NCI-H510A treated with DMSO at 0.1 percent for 48 hours (cell line): ENCODE measurements around the gene PIAS4.
A peak's percentile ranks its signal among the peaks of the same experiment; 100 is the strongest.

Source experiments
- DNase-seq: peaks from one replicate; lab custom pipeline; 2025; lab: John Stamatoyannopoulos, UW

Gene PIAS4

DNA sequence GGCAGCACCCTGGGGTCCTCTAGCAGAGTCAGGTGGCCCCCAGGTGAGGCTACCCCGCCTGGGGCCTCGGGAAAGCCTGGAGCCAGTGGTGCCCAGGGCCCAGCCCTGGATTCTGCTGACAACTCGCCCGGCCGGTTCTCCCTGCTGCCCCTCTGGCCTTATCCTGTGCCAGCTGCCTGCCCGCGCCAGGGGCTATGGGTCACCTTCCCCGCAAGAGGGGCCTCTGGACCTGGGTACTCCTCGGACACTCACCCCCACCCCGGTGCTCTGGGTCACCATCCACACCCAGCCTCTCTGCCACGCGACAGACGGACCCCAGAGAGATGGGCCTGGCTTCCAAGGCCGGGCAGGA, 35.2 kb downstream of the PIAS4 start:
- peak; percentile 33 for DNase-seq

DNA sequence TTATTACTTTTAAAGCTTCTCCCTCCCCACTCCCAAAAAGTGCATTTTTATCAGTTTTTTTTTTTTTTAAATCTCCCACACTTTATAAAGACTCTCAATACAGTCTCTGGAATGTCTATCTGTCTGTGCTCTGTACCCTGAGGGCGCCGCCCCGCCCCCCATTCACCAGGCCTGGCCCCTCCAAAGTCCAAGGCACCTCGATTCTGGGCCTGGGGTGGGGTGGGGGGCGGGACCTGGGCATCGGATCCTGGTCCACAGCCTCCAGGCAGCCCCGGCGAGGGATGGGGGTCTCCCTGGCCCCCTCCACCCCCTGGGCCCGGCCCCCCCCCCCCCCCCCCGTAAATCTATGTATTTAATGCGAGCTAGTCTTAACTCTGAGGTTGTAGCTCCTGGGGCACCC, 35.9 kb downstream of the PIAS4 start:
- no peak for DNase-seq

DNA sequence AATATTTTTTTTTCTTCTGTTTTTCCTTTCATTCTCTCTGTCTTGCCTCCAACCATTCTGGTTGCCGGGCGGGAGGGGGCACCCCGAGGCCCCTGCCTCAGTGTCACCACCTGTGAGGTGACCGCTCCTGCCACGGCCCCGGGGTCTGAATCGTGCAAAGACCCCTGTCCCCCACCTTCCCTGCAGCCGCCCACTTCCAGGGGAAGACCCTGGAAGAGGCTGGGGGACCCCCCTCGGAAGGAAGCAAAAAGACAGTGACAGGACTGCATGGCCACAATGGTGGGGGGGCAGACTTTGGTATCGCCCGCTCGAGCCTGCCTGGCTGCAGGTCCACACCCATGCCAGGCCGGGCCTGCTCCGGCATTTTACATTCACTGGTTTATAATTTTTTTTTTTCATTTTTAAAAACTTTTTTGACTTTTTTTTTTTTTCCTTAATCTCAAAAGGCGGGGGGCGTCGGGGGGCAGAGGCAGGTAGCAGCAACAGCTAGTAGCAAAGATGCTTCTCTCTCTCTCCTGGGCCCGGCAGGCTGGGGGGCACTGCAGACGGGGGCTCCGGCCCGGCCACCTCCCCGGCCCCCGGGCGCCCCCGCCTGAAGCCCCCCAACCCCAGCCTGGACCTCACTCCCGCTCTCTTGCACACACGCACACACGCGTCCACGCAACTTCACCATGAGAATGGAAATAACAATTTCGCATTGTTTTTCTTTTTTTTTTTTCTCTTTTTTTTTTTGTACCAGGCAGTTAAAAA, 36.6 kb downstream of the PIAS4 start:
- no peak for DNase-seq

DNA sequence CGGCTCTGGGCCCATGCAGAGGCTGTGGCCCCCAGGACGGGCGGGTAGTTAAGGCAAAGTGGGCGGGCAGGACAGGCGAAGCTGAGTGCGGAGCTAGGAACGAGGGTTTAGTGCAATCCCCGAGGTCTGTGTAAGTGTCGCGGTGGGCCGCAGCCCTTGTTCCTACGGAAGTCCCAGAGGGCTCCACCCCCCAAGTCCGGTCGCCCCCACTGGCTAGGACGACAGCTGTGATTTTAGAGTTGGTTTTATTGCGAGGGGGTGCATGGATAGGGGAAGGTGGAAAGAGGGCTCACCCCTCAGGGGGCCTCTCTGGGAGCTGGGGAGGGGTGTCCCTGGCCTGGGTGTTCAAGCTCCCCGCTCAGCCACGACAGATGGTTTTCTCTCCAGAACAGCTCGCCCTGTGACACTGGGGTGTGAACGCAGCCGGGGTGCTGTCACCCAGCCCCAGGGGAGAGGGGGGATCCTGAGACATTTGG, 37.5 kb downstream of the PIAS4 start:
- no peak for DNase-seq

DNA sequence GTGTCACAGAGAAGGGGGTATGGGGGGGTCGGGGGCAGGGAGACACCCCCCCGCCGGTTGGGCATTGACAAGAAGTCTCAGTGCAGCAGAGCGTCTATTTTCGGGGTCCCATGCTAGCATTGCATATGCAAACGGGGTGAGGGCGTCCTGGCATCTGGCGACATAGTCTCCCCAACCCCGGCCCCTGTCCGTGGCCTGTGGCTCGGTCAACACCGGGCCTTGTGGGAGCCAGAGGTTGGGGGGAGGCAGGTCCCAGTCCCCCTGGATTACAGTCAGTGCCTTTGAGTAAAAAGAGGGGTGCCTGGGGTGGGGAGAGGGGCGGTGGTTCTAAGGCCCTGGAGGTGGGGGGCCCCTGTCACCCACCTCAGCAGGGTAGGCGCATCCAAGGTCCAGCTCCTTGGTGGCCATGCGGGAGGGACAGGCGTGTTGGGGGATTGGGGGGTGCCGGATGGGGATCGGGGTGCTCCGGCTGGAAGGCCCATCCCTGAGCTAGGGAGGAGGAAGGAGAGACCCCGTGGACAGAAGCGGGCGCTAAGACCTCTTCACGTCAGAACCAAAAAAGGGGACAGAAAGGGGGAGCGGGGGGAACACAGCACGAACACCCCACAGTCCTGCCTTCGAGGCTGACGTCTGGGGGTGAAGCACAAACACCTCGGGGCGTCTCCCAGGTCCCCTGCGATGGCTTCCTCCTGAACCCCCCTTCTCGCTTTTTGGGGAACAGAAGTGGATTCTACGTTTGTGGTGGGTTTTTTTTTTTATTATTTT, 38.2 kb downstream of the PIAS4 start:
- no peak for DNase-seq

DNA sequence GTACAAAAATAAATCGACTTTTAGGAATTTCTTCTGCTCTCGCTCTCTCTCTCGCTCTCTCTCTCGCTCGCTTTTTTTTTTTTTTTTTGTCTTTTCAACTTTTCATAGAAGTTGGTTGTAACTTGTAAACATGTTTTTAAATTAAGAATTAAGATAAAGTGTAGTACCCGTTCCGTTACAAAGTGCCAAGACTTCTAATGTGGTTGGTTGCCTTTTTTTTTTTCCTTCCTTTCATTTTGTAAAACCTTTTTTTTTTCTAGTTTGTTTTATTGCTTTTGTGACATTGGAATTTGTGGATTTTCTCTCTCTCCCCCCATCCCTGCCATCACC, 38.8 kb downstream of the PIAS4 start:
- DNase-seq, result no peak

DNA sequence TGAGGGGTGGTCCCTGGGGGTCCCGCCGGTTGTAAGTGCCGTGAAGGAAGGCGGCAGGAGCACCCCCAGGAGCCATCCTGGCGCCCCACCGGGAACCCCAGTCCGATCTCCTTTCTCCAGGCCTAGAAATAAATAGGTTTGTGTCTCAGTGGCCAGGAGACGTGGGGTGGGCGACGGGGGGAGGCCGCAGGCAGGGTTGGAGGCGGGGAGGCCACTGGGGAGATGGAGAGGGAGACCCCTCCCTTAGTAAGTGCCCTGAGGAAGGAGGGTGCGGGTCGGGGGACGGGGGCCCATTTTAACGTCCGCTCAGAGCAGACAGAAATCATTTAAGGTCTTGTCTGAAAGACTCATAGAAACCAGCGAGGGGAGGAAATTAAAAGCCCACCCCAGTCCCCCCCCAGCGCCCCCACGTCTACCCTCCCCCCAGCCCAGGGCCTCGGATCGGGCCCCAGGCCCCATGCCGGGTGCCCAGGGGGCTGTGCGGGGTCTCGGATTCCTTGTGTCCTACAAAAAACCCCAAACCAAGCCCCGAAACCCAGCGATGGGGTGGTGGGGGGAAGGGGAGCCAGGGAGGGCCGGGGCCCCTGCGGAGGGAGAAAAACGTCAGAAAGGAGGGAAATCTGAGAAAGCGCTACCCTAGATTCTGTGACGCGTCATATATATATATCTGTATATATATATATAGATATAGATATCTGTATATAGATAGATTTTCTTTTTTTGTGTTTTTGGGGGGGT, 39.6 kb downstream of the PIAS4 start:
- DNase-seq, result no peak

DNA sequence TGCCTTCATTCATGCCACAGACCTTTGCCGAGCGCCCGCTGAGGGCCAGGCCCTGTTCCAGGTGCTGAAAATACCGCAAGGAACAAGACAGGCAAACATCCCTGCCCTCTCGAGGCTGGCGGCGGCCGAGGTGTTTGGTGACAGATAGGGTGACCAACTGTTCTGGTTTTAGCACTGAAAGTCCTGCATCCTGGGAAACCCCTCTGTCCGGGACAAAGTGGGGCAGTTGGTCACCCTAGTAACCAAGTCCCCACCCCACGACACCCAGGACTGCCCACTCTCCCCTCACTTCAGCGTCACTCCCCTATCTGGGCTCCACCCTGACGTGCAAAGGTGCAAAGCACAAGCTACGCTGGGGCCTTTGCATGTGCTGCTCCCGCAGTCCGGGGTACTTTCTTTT, 41.9 kb downstream of the PIAS4 start:
- DNase-seq, result no peak

DNA sequence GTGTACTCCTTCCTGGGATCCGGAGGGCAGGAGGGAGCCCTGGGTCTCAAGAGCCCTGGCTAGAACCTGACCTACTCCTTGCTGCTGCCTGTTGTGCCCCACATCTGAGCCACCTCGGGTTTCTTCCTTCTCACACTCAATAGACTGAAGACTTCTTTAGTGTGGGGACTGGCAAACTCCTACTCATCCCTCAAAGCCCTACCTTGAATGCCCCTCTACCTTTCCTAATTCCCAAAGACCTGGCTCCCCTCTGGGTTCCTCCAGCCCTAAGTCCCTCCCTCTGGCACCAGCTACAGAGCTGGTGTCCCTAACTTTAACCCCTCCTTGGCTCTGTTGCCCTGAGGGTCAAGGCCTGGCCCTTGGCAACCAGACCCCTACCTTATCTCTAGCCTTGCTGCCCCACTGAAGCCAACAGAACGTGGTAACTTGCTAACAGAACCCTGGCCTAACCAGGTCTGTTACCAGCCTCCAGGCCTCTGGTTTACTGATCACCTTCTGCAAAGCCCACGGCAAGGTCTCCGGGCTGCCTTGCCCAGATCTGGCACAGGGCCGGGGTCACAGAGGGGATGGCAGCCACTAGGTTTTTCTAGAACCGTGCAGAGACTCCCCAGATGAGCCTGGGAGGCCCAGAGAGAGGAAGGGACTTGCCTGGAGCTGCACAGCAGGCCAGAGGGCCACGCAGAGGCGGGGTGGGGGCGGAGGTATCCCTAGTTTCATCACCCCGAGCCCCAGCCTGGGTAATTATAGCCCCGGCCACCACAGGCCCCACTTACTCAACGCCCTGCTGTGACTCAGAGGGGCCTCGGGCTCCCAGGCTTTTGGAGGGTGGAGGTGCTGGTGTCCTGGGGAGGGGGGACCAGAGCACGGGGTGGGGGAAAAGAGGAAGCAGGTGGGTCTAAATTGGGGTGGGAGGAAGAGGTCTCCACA, 43.9 kb downstream of the PIAS4 start:
- DNase-seq, result no peak

DNA sequence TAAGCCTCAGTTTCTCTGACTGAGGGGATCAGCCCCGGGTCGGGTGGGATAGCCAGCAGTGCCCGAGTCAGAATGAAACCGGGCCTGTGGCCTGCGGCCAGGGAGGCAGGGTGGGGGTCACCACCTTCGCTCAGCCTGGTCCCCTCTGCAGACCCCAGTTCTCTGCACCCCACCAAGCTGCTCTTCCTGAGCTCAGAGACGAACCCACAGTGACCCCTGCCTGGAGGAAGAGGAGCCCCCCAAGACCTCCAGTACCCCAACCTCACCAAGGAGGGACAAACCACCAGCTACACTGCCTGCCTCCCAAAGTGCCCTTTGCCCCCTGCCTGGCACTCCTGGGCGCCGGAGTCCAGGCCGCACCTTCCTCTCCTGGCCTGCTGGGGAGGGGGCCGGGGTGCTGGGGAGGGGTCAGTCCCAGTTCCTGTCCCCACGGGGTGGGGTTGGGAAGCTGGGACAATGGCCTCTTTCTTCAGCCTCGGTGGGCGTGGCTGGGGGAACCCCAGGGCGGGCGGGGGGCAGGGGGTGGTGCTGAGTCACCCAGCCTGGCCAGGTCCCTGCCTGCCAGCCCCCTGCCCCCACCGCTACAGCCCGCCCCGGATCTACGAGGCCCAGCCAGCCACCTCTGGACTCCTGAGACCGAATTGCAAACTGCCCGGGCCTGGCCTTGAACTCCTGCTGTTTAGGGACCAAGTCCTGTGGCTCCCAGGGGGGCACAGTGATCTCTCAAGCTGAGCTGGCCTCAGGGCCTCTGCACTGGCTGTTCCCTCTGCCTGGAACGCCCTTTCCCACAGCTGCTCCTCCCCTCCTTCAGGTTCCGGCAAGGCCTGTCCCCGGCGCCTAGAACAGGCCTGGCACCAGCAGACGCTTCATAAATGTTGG, 44.8 kb downstream of the PIAS4 start:
- DNase-seq, result no peak

DNA sequence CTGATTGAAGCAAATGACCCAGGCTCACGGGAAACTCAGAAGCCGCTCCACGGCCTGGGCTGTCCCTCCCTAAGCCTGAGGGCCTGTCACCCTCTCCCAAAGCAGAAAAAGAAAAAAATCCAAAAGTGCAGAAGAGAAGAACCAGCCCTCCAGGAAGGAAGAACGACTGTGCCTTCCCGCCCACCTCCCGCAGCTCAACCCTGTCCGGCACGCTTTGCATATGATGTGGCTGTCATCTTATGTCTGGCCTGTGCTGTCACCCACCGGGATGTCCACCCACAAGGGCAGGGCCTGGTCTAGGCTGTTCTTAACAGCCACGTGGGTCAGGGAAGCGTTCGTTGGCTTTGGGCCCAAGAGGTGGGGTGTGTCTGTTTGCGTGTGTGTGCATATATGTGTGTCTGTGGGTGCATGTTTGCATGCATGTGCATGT, 45.5 kb downstream of the PIAS4 start:
- DNase-seq, result no peak

DNA sequence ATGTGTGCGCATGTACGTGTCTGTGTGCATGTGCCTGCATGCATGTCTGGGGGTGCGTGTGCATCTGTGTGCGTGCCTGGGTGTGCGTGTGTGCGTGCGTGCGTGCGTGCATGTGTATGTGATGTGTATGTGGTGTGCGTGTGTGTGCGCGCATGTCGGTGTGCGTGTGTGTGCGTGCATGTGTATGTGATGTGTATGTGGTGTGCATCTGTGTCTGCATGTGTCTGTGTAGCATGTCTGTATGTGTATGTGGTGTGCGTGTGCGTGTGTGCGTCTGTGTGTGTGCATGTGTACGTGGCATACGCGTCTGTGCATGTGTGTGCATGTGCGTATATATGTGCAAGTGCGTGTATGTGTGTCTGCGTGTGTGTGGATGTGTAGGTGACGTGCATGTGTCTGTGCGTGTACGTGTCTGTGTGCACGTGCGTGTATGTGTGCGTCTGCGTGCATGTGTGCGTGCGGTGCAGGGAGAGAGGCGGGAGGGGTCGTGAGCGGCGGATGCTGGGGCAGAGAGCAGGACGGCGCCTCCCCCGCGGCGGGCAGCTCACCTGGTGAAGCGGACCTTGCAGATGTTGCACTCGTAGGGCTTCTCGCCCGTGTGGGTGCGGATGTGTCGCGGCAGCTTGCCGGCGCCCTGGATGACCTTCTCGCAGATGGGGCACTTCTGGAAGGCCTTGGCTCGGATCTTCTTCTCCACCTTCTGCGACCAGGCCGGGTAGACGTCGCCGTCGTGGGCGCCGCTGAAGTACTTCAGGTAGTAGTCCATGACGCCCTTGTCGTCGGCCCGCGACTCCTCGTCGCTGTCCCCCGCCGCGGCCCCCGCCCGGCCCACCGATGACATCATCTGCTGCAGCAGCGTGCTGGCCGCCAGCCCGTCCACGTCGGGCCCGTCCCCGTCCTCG, 46.1 kb downstream of the PIAS4 start:
- no peak for DNase-seq

DNA sequence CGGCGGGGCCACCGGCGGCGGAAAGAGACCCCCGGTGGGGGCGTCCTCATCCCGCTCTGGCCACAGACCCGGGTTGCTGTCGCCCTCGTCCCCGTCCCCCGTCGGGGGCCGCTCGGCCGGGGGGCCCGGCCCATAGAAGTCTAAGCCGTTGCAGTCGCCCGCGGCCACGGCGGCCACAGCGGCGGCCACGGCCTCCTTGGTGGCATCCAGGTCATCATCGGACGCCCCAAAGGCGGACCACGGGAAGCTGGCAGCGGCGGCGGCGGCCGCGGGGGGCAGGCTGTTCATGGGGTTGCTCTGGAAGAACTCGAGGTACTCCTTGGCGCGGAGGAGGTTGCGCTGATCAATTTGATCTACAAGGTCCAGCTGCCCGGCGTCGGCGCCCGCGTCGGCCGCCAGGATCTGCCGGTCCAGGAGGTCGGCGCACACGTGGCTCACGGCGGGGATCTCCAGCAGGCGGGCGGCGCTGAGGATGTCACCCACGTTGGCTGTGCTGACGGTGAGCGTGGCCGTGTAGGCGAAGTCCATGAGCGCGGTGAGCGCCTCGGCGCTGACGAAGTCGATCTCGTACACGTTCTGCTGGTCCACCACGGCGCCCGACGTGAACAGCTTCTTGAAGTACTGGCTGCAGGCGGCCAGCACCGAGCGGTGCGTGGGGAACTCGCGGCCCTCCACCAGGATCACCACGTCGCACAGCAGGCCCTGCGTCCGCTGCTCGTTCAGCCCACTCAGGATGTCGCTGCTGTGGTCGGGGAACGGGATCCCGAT, 47.1 kb downstream of the PIAS4 start:
- no peak for DNase-seq

DNA sequence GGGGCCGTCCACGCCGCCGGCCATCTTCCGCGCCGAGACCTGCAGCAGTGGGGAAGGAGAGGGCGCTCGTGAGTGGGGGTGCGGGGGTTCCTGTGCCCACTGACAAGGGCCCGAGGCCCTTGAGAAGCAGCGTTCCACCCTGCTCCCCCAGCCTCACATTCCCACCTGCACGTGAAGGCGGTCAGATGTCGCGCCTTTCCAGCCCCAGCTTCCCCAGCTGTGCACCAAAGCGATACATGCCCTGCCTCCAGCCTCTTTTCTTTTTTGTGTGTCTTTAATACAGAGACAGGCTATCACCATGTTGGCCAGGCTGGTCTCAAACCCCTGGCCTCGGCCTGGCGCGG, 47.6 kb downstream of the PIAS4 start:
- DNase-seq, result no peak

DNA sequence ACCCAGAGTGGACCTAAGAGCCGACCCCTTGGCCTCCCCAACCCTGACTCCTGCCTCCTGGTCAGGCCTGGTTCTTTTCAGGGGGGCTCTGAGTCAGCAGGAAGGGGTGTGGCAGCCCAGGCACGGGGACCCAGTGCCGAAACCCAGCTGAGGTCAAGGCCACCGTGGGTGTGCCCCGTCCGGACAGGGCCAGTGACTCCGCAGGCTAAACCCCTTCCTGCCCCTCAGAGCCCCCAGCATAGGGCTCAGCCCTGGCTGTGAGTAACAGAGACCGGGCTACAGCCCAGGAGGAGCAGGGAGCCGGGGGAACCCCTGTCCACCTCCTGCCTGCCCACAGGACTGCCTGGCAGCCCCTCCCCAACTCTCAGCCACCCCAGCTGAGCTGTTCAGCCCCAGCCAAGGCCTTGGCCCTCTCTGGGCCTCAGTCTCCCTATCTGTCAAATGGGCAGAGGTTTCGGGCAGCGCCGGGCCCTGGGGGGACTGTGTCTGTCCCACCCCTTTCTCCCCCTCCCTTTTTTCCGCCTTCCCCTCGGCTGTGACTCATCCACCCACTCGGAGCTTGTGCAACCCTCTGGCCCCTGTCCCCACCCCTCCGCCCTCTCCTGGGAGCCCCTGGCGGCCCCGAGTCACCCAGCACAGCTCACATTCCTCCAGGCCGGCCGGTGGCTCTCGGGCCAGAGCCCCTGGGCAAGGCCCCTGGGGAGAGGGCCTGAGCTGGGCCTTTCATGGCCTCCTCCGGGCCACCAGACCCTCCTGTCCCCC, 50.6 kb downstream of the PIAS4 start:
- no peak for DNase-seq

DNA sequence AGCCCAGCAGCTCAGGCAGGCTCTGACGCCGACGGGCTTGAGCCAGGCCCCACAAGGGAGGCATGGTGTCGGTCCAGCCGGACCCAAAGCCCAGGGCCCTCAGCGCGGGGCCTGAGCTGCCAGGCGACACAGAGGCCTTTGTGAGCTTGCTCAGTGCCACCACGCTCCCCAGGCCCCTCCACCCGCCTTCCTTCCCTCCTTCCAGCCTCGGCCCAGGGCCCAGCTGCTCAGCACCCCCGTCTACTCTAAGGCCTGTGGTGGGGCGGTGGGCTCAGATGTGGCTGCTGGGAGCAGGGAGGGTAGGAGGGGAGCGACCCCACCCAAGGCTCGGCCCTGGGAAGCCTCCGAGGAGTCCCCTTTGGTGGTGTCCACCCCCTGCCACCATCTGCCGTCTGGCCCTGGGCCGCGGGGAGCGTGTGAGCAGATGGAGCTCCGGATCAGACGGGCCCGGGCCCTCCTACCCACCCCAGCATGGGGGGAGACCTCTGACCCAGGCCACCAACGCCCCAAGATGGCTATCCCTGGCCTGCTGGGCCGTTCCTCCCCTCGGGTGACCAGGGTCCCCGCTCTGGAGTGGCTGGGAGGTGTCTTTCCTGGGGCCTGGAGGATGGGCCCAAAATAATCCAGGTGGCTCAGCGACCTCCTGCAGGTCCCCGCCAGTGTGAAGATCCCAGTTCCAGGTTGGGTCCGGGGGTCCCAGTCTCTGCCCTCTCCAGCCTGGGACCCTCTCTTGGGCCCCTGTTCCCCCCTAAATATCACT, 51.3 kb downstream of the PIAS4 start:
- DNase-seq, result no peak

DNA sequence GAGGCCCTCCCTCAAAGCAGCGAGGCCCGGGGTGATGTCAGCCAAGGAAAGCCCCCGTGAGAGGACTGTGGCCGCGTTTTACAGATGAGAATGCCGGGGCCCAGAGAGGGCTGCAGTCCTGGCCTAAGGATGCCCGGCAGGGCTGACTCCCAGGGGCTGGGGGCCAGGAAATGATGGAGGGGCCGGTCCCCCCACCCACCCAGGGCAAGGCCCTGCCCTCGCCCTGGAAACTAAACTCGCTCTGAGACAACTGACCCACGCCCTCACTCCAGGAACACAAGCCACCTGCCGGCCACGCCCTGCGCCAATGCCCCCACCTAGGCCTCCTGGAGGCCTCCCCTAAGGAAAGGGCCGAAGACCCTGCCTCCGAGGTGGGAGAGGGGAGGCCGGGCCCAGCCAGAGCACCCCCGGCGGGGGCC, 51.9 kb downstream of the PIAS4 start:
- no peak for DNase-seq
